GM21381 (cell line): ENCODE data around the gene RETN.

ENCODE experiments used
- ATAC-seq: cut with Tn5 transposase; IDR thresholded peaks from one replicate; pipeline ENCODE4 v1.9.1; 2021; ENCODE audit warnings: mild to moderate bottlenecking, moderate library complexity; ENCODE audit not compliant: unreplicated experiment

The RETN gene

DNA sequence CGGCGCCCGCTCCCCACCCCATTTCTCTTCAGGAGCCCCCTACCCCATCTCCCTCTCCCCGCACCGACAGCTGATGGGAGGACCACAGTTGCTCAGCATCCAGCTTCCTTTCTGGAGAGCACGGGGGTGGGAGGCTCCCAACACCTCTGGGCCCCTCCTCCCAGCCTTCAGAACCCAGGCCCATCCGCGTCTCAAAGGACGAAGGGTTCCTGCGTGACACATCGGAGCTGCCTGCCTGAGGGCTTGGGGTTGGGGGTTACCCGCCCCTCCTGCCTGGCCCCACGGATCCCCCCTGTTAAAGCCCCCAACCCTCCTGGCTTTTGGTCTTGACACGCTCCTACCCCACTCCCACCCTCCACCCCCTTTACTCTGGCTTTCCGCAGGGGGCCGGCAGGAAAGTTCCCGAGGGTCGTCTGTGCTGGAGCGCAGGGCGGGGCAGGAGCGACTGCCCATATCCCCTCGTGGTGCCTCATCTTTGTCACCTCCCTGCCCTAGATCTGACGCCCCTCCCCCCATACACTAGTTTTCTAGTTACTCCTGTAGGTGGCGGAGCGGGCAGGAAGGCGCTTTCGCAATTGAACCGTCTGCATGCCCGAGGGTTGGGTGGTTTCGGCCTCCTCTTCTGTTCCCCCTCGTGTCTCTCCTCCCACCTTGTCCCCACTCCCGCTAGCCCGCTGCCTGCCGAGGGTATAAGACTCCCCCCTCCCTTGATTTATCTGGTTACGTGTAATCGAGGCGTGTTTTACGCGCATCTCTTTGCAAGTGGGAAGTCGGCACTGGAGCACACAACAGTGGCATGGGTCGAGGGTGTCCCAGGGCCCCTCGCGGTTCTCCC is 12.7 kb downstream of the RETN start:
- ATAC-seq, result no peak

DNA sequence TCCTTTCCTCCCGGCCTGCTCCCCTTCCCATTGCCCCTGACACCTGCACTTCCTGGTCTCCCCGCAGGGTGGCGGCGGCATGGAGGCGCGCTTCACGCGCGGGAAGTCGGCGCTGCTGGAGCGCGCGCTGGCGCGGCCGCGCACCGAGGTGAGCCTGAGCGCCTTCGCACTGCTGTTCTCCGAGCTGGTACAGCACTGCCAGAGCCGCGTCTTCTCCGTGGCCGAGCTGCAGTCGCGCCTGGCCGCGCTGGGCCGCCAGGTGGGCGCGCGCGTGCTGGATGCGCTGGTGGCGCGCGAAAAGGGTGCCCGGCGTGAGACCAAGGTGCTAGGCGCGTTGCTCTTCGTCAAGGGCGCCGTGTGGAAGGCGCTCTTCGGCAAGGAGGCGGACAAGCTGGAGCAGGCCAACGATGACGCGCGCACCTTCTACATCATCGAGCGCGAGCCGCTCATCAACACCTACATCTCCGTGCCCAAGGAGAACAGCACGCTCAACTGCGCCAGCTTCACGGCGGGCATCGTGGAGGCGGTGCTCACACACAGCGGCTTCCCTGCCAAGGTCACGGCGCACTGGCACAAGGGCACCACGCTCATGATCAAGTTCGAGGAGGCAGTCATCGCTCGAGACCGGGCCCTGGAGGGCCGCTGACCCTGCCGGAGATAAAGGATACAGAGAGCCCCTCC is 13.5 kb downstream of the RETN start:
- no peak for ATAC-seq

DNA sequence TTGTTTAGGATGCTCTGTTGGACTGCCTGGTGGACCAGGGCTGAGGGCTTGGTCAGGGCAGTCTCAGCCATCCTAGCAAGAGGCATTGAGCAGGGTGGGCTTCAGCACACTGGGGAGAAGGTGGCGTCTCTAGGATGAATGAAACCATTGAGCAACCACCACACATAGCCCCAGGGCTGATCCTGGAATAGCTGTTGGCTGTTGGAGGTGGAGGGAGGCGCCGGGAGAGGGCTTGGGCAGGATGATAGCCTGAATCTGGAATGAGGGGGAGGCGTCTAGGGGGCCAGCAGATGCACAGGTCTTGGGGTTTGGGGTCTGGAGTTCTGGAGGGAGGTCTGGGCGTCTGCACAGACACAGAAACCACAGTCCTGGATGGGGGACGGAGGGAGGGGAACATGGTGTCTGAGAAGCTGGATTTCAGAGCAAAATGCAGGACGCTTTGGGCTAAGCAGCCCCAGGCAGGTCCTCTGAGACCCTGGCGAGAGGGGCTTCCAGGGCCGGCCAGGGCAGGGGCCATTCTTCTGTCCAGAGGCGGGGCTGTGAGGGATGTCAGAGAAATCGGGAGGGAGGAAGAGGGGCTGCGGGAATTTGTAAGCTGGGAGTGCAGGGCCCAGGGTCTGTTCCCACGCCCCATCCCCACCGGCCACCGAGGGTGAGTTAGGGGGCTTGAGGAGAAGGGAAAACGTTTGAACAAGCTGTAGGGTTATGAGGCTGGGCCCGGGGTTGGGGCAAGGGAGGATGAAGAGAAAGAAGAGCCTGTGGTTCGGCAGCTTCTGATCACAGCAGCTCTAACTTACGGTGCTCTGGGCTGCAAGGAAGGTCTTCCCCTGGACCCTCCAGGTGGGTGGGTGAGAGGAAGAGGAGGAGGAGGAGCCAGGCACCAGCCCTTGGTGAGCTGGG is 16.9 kb downstream of the RETN start:
- ATAC-seq, result no peak

DNA sequence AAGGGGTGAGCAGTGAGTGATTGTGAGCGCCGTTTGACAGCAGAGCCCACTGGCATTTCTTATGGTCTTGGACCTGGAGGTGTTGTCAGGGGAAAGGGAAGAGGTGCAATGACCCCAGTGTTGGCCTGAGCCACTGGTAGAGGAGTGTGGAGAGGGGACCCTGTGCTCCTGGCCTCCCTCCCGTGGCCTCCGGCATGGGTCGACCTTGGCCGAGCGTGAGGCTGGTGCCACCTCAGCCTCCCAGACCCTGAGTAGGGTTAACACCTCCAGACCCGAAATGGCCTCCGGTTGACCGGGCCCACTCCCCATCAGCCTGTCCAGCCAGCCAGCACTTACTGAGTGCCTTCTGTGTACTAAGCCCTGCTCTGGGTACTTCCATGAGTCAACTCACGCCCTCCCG is 18.3 kb downstream of the RETN start:
- no peak for ATAC-seq

DNA sequence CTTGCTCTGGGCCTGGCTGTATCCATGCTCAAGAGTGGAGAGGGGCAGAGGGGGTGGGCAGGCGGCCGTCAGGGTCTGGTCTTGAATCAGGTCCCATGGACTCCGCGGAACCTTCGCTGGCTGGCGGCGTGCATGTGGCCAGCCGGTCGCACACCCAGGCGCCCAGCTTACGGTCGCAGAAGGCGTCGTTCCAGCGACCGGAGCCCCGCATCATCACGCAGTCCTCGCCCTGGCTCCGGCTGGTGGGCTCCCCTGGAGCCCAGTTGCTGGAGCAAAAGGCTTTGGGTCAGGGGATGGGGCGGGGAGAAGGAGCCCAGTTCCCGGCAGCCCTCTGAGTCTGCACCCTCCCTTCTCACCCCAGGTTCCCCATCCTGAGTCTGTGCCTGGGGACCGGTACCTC is 20.3 kb downstream of the RETN start:
- no peak for ATAC-seq

DNA sequence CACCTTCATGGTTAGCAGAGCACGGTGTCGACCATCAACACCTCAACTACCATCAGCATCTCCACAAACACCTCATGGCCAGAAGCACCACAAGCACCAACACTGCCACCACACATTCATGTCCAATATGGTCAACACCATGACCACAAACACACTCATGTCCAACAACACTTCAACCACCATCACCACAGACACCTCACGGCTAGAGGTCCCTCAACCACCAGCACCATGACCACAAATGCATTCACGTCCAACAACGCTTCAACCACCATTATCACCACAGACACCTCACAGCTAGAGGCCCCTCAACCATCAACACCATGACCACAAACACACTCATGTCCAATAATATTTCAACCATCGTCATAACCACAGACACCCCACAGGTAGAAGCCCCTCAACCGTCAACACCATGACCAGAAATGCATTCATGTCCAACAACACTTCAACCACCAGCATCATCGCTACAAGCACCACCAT is 22.0 kb downstream of the RETN start:
- no peak for ATAC-seq

DNA sequence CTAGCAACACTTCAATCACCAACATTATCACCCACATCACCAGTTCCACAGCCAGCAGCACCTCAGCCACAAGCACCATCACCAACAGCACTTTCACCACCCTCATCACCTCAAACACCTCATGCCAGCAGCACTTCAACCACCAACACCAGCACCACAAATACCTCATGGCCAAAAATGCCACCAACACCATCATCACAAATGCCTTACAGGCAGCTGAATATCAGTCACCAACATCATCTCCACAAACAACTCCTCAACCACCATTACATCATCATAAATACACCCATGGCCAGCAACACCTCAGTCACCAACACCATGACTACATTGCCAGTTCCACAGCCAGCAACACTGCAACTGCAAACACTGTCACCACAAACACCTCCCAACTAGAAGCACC is 22.6 kb downstream of the RETN start:
- no peak for ATAC-seq

DNA sequence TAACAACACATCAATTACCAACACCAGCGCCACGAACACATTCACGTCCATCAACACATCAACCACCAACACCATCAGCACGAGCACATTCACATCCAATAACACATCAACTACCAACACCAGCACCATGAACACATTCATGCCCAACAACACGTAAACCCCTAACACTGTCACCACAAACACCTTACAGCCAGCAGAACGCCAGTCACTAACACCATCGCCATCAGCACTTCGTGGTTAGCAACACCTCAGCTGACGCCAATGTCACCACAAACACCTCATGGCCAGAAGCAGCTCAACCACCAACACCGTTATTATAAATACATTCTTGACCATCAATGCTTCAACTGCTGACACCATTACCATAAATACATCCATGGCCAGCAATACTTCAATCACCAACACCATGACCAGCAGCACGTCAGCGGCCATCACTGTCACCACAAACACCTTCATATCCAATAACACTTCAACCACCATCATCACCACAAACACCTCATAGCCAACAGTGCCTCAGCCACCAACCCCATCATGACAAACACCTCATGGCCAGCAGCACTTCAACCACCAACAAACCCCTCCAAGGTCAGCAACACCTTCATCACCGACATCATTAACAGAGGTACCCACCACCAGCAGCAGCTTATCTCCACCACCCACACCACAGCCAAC is 23.7 kb downstream of the RETN start:
- ATAC-seq, result no peak

DNA sequence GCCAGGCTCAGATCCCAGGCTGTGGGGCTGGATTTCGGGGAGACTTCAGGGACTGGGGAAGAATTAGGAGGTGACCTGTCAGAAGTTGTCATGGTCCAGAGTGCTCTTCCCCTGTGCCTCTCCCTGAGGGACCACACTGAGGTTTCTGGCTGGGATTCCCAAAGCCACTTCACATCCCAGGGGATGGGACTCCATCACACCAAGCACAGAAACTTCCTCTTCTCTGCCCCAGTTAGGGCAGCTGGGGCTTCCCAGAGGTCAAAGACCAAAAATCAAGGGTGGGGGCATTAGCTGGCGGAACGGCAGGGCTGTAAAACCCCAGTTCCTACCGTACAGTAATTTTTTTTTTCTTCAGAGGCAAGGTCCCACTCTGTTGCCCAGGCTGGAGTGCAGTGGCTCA is 25.6 kb downstream of the RETN start:
- no peak for ATAC-seq

DNA sequence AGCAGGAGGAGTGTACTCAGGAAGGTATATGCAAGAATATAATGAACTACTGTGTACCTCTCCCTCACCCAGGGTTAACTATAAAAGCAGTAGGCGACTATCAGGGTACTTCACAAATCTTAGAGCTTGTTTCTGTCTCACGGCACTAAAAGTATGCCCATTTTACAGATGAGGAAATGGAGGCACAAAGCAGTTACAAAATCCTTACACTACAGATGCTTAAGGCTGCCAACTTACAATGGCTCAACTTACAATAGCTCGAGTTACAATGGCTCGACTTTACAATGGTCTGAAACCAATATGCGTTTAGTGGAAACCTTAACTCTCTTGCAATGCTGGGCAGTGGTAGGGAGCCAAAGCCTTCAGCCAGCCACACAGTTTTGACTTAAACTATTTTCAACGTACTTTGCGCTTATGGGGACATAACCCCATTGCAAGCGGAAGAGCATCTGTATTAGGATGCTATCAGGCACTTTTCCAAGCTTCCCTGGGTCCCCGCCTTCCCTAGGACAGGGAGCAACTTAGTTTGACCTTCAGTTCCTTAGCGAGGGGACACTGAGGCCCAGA is 29.0 kb downstream of the RETN start:
- no peak for ATAC-seq

DNA sequence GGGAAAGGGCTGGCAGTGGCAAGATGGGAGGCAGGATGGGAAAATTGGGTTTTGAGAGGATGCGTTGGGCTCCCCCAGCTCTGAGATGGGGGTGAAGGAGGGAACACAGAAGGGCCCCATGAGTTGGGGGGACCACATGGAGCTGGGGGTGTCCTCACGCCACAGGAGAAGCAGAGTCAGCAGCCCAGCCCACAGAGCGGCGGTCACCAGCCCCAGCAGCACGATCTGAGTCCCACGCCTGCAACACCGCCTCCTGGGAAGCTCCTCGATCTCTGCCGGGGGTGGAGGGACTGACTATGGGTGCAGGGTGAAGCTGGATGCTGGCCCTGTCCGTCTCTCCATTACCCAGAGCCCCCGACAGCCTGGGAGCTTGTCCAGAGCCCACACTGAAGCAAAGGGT is 29.7 kb downstream of the RETN start:
- ATAC-seq, result no peak

DNA sequence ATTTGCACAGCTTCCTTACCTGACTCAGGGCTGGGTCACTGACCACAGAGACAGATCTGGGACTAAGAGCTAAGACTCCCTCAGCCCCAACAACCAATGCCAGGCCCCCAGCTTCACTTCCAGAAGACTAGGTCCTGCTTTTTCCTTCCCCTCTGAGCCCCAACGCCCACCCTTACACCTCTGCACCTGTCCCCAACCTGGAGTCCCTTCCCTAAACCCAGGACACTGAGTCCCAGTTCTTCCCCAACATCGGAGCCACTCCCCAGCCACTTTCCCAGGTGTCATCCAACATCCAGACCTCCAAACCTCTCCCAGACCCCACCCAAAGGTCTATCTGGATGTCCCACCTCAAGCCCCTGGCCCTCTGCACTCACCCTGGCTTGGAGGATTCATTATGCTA is 30.2 kb downstream of the RETN start:
- ATAC-seq, result no peak

DNA sequence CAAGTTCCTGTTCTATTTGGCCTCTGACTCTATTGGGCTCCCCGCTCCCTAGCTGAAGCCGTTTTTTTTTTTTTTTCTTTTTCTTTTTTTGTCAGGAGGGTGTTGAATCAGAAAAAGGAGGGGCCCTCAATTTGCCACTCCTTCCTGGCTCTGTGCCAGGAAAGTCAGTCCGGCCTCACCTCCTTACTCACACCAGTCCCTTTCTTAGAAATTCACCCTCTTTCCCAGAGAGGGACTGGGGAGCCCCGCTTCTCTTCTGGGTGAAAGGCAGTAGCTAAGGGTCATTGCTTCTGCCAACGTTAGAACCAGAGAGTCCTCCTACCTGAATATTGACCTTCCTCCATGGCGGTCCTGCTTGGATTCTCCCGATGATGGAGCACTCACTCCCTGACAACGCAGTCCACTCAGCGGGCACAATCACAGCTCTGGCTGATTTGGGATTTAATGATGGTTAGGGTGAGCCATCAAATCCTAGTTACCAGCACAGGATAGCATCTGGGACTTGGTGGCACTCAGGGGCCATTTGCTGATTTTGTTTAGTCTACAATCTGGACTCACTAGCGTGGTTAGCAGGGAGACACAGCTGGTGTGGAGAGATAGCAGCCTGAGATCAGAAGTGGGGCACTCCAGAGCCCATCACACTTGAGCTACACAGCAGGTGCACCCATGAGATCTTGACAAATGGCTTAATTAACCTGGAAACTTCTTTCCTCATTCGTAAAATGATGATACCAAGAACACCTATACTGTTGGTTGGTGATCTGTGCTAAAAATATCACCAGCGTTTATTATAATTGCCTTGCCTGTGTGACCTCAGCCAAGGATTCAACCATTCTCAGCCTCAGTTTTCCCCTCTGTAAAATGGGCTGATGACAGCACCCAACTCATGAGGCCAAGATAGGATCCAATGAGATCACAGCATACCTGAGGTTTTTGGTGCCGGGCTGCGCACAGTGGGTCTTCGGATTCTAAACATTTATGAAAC is 30.9 kb downstream of the RETN start:
- no peak for ATAC-seq

DNA sequence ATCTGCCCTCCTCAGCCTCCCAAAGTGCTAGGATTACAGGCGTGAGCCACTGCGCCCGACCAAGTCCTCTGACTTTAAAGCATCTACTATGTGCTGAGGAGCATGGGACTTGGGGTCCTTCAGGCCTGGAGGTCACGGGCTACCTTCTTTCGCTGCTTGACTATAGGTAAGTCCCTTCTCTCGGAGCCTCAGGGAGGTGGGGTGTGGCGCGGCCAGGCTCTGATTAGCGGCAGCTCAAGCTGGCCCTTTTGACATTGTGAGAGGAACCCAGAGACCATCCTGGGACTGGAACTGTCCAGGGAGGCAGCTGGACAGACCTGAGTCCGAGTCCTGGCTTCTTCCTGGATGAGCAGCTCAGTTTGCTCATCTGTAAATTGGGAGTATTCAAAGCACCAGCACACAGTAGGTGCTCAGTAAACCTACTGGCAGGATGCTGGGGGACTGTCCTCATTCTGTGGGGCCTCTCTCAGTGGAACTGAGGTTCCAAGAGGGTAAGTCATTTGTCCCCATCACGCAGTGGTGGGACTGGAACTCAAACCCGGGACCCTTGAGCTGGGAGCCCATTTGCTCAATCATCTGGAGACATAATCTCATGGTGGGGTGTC is 32.3 kb downstream of the RETN start:
- ATAC-seq, result no peak

DNA sequence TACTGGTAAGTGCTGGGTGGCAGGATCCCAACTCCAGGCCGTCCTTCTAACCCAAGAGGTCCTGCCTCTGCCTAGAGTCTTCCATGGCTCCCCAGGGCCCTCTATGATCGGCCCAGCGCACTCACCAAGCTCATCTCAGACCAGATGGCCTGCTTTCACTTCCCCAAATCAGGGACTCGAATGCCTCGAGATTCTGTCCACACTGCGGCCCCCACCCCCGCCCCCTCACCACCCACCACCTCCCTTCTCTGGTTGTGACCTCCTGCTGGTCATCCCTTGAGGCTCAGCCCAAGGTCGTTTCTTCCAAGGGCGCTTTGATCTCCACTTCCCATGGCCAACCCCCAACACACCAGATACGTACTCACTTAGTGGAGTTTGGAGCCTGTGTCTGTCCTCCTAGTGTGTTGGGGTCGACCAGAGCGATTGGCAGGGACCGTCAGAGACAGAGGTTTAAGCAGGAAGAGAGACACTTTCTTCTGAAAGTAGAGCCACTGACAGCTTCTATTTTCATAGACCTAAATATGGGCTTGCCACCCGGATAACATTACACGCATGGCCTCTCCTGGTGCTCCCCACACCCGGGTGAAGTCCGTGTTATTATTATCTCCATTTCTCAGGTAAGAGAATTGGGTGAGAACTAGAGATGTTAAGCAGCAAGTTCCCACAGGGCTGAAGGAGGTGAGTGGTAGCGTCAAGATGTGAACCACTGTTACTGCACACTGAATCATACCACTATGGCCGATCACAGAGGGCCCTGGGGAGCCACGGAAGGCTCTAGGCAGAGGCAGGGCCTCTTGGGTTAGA is 33.0 kb downstream of the RETN start, which contains the start of gene FCER2:
Gene FCER2 (minus strand): TSS at position 478 of the 804 bp plus-strand sequence. CDS start 2,371 bp downstream, outside the sequence.
- ATAC-seq, result peak; percentile 52

DNA sequence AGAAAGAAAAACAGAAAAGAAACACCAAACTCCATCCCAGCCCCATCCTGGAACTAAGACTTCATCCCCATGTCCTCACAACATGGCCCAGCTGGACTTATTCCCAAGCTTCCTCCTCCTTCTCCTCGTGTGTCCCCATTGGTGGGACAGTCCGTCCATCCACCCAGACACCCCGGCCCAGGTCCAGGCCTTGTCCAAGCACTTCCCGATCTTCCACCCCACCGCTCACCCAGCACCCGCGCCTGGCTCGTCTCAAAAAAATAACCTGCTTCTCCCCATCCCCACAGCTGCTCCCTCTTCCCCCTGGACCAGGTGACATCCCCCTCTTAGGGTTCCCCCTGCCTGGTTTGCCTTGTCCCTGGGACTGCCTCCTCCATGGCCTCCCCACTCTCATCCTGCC is 34.5 kb downstream of the RETN start:
- no peak for ATAC-seq

DNA sequence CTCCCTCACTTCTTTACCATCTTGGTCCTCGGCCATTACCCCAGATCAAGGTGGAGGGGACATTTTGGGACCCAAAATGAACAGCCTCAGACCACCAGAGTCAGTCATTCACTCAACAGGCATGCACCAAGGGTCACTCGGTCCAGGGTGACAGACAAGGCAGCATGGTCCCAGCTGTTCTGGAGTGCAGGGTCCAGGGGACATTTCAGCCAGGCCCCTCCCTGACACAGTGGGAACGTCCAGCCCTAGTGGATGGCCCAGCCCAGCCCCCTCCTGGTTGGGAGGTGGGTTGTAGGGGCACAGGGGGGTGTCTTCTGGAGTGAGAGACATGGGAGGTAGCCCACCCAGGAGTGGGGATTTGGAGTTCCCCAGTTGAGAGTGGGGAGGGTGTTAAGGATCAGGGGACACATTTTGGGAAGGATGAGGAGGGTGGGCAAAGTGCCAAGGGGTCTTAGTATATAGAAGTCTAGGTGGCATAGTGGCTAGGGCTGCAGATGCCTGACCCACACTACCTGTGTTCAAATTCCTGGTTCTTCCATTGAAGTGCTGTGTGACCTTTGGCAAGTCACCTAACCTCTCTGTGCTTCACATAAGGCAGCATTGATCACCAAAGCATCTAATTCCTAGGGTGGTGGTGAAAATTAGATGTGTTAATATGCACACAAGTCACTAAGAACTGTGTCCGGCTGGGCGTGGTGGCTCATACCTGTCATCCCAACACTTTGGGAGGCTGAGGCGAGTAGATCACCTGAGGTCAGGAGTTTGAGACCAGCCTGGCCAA is 35.6 kb downstream of the RETN start:
- no peak for ATAC-seq
